NOMO-1 (cell line): ENCODE data around the gene CNPY1.

Experiments
- DNase-seq, 2 experiments: peaks; one replicate each; lab custom pipeline; 2025; ENCODE audit not compliant: unreplicated experiment in 2 of 2; lab: John Stamatoyannopoulos, UW

The CNPY1 gene

GRCh38 chr7:155515318-155515717 lies 31.0 kb downstream of the CNPY1 start:
- no peak for DNase-seq

GRCh38 chr7:155514296-155514695 lies 32.1 kb downstream of the CNPY1 start:
- no peak for DNase-seq

GRCh38 chr7:155513543-155514285 lies 32.6 kb downstream of the CNPY1 start:
- DNase-seq, result no peak

GRCh38 chr7:155512246-155512887 lies 34.0 kb downstream of the CNPY1 start:
- no peak for DNase-seq

- DNase-seq, result no peak
These were observed 34.7 kb downstream of the CNPY1 start for GRCh38 chr7:155511702-155511996.

GRCh38 chr7:155510975-155511701 lies 35.2 kb downstream of the CNPY1 start:
- DNase-seq, result no peak

GRCh38 chr7:155509725-155510551 lies 36.4 kb downstream of the CNPY1 start:
- no peak for DNase-seq

GRCh38 chr7:155509359-155509724 lies 37.0 kb downstream of the CNPY1 start:
- DNase-seq, result no peak

GRCh38 chr7:155508376-155509358 lies 37.7 kb downstream of the CNPY1 start:
- DNase-seq, result no peak

- DNase-seq, result no peak
These were observed 38.8 kb downstream of the CNPY1 start for GRCh38 chr7:155507576-155507975.

- DNase-seq, result peak in 1 of 2 experiments; percentile 0
These were observed 39.5 kb downstream of the CNPY1 start for GRCh38 chr7:155506854-155507337.

- no peak for DNase-seq
These were observed 41.0 kb downstream of the CNPY1 start for GRCh38 chr7:155505422-155505793.

- DNase-seq, result no peak
These were observed 49.0 kb downstream of the CNPY1 start for GRCh38 chr7:155497149-155497901.

- DNase-seq, result no peak
These were observed 49.9 kb downstream of the CNPY1 start for GRCh38 chr7:155496267-155497005.

GRCh38 chr7:155495440-155496248 lies 50.7 kb downstream of the CNPY1 start:
- DNase-seq, result no peak

GRCh38 chr7:155494551-155494950 lies 51.8 kb downstream of the CNPY1 start:
- no peak for DNase-seq

- no peak for DNase-seq
These were observed 52.4 kb downstream of the CNPY1 start for GRCh38 chr7:155493744-155494538.
